Measurements from ENCODE around the gene STKLD1. TPM values are rescaled to one million over a fixed set of nuclear protein-coding genes. Genes with fewer than 3 reads are reported as not detected.

STKLD1 gene
- total RNA-seq, 1 experiment from 2014 or later = 3.4 TPM

DNA sequence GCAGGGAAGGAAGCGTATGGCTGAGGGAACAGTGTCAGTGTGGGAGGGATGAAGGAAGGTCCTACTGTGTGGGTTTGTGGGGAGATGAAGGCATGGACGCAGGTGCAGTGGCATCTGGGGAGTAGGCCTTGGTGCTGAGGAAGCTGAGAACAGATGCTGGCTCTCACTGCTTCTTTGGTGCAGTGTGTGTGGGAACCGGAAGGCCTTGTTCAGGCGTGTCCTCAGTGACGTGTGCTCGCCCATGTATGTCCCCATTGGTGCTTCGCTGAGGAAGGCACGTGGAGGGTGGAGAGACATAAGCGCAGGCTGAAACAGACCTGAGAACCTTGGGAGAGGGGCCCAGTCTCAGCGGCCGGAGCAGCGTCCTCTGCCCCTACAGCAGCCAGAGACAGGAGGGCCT lies 64.7 kb downstream of the STKLD1 start:
- TF ChIP-seq, protein P1, sequence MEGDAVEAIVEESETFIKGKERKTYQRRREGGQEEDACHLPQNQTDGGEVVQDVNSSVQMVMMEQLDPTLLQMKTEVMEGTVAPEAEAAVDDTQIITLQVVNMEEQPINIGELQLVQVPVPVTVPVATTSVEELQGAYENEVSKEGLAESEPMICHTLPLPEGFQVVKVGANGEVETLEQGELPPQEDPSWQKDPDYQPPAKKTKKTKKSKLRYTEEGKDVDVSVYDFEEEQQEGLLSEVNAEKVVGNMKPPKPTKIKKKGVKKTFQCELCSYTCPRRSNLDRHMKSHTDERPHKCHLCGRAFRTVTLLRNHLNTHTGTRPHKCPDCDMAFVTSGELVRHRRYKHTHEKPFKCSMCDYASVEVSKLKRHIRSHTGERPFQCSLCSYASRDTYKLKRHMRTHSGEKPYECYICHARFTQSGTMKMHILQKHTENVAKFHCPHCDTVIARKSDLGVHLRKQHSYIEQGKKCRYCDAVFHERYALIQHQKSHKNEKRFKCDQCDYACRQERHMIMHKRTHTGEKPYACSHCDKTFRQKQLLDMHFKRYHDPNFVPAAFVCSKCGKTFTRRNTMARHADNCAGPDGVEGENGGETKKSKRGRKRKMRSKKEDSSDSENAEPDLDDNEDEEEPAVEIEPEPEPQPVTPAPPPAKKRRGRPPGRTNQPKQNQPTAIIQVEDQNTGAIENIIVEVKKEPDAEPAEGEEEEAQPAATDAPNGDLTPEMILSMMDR (IDR thresholded peaks at IDR 0.05; ENCODE audit: insufficient read depth in 1 of 2, low read depth in 1 of 2, low read length in 1 of 2, severe bottlenecking in 1 of 2, unreplicated experiment in 1 of 2) = no peak
- no peaks in the 10 kb centered on the region for H3K36me3 Mint-ChIP-seq (ENCODE audit: insufficient read depth, unreplicated experiment)
- H3K4me3 Mint-ChIP-seq (ENCODE audit: unreplicated experiment) = no peak overlapping the region
- ChIA-PET CTCF (no interaction called here), POLR2A (no interaction called here)
- Histone ChIP-seq H3K4me1 (no peaks in the 10 kb centered on the region), H3K9me3 (no peaks in the 10 kb centered on the region), H3K27me3 (replicated peaks; ENCODE audit: control insufficient read depth, insufficient read depth, low read length) (no peaks in the 10 kb centered on the region), H3K36me3 (ENCODE audit: control insufficient read depth, insufficient read depth, low read length) (no peaks in the 10 kb centered on the region), H3K4me3 (ENCODE audit: low read depth, low read length) (no peak overlapping the region)
- DNase-seq = no peak
- BruUV-seq (replicated peaks) = no TSS peak
- H3K27me3 Mint-ChIP-seq (ENCODE audit: insufficient read depth, unreplicated experiment) = no peaks in the 10 kb centered on the region
- H3K27ac Mint-ChIP-seq (ENCODE audit: unreplicated experiment) = no peak overlapping the region
- H3K4me1 Mint-ChIP-seq (ENCODE audit: low read depth, unreplicated experiment) = no peaks in the 10 kb centered on the region
- intact Hi-C loops (cut with micrococcal nuclease; ENCODE audit: unreplicated experiment) = no loop called here
- no peaks in the 10 kb centered on the region for H3K9me3 Mint-ChIP-seq (ENCODE audit: unreplicated experiment)

DNA sequence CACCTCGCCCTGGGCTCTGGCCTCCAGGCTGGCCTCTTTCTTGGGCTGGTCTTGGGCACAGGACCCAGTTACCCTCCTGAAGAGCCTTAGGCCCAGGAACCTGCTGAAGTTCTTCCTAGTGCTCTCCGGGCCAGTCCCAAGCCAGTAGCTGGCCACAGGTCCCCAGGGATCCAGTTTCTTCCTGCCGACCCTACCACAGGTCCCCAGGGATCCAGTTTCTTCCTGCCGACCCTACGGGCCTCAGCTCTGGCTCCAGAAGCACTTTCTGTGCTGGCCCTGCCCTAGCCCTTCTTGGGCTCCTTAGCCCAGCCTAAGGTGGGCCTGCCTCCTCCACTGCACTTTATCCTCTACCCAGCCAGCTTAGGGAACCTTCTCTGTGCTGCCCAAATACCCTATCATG lies 65.4 kb downstream of the STKLD1 start:
- POLR2A ChIA-PET = no interaction called here
- CTCF ChIA-PET = interaction anchor here (0.8 kb wide), 1 partner anchor 18 kb away, joined by 5 read pairs; the partner anchor contains the start of gene CACFD1
- H3K27ac Mint-ChIP-seq (ENCODE audit: unreplicated experiment) = no peak overlapping the region

DNA sequence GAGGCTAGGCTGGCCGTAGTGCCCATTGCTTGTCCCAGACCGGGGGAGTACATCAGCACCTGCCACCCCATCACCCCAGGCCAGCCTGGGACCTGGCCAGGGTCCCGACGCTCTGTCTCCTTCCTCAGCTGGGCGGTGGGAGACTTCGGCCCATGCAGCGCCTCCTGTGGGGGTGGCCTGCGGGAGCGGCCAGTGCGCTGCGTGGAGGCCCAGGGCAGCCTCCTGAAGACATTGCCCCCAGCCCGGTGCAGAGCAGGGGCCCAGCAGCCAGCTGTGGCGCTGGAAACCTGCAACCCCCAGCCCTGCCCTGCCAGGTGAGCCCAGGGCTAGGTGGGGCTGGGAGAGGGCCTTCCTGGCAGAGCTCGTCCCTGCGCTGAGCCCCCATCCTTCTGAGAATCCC lies 67.1 kb downstream of the STKLD1 start:
- H3K36me3 ChIP-seq (ENCODE audit: control insufficient read depth, insufficient read depth, low read length) = no peaks in the 10 kb centered on the region
- DNase-seq = no peak
- H3K4me3 ChIP-seq (ENCODE audit: low read depth, low read length) = no peak overlapping the region
- H3K27ac Mint-ChIP-seq (ENCODE audit: unreplicated experiment) = no peak overlapping the region
- intact Hi-C loops (cut with micrococcal nuclease; ENCODE audit: unreplicated experiment) = no loop called here
- H3K36me3 Mint-ChIP-seq (ENCODE audit: insufficient read depth, unreplicated experiment) = no peaks in the 10 kb centered on the region
- TF ChIP-seq, protein P1 (IDR thresholded peaks at IDR 0.05; ENCODE audit: insufficient read depth in 1 of 2, low read depth in 1 of 2, low read length in 1 of 2, severe bottlenecking in 1 of 2, unreplicated experiment in 1 of 2) = no peak
- no peaks in the 10 kb centered on the region for H3K4me1 ChIP-seq
- no peaks in the 10 kb centered on the region for H3K4me1 Mint-ChIP-seq (ENCODE audit: low read depth, unreplicated experiment)
- no peaks in the 10 kb centered on the region for H3K9me3 Mint-ChIP-seq (ENCODE audit: unreplicated experiment)
- H3K27me3 Mint-ChIP-seq (ENCODE audit: insufficient read depth, unreplicated experiment) = peaks cover 4% of the 10 kb centered on the region
- no TSS peak for BruUV-seq (replicated peaks)
- H3K4me3 Mint-ChIP-seq (ENCODE audit: unreplicated experiment) = no peak overlapping the region
- no peaks in the 10 kb centered on the region for H3K27me3 ChIP-seq (replicated peaks; ENCODE audit: control insufficient read depth, insufficient read depth, low read length)
- POLR2A ChIA-PET = no interaction called here
- no peaks in the 10 kb centered on the region for H3K9me3 ChIP-seq
- CTCF ChIA-PET = no interaction called here

More for the DNA sequence above, 65.4 kb downstream of the STKLD1 start:
- no TSS peak for BruUV-seq (replicated peaks)
- no peak overlapping the region for H3K4me3 Mint-ChIP-seq (ENCODE audit: unreplicated experiment)
- H3K4me1 Mint-ChIP-seq (ENCODE audit: low read depth, unreplicated experiment) = no peaks in the 10 kb centered on the region
- Histone ChIP-seq H3K4me3 (ENCODE audit: low read depth, low read length) (no peak overlapping the region), H3K9me3 (no peaks in the 10 kb centered on the region), H3K27me3 (replicated peaks; ENCODE audit: control insufficient read depth, insufficient read depth, low read length) (no peaks in the 10 kb centered on the region), H3K4me1 (no peaks in the 10 kb centered on the region), H3K36me3 (ENCODE audit: control insufficient read depth, insufficient read depth, low read length) (no peaks in the 10 kb centered on the region)
- no peak for DNase-seq
- peaks cover 4% of the 10 kb centered on the region for H3K27me3 Mint-ChIP-seq (ENCODE audit: insufficient read depth, unreplicated experiment)
- intact Hi-C loops (cut with micrococcal nuclease; ENCODE audit: unreplicated experiment) = no loop called here
- no peaks in the 10 kb centered on the region for H3K36me3 Mint-ChIP-seq (ENCODE audit: insufficient read depth, unreplicated experiment)
- TF ChIP-seq, protein P1 (IDR thresholded peaks at IDR 0.05; ENCODE audit: insufficient read depth in 1 of 2, low read depth in 1 of 2, low read length in 1 of 2, severe bottlenecking in 1 of 2, unreplicated experiment in 1 of 2) = no peak
- H3K9me3 Mint-ChIP-seq (ENCODE audit: unreplicated experiment) = no peaks in the 10 kb centered on the region
